Measurements from ENCODE around the gene VIPR1.

Gene VIPR1

DNA sequence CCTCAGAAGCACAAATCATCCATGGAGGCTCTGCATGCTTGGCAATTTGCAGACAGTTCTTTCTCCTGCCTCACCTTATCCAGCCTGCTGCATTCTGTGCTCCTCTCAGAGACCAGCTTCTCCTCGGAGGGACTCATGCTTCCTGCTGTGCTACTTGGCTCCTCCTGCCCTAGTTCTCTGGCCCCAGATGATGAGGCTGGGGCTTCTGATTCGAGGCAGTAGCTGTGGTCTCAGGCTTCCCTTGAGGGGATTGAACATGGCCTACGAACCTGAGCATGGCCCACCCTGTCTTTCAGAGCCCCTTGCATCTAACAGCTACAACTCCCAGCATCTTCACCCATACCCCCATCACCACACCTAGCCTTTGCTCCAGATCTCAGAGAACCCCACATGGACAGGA lies 6.7 kb downstream of the VIPR1 start:
- no peak for DNase-seq (ENCODE audit: low read depth in 2 of 3, low spot score in 1 of 3)

DNA sequence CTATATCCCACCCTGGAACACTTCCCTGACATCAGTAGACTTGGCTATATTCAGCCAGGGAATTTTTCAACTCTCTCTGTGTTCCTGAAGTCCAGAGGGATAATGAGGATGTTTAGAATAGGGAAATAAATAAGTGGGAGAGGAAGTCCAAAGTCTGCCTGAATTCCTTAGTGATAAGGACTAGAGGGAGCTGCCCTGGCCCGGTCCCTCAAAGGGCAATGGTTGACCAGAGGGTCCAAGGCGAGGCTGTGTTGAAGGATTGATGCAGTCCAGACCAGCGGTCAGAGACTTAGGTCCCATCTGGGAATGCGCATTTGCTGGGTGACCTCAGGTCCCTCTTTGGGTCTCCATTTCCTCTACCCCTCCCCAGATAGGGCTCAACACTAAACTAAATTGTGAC lies 7.9 kb downstream of the VIPR1 start:
- DNase-seq (ENCODE audit: low read depth in 2 of 3, low spot score in 1 of 3), result no peak

DNA sequence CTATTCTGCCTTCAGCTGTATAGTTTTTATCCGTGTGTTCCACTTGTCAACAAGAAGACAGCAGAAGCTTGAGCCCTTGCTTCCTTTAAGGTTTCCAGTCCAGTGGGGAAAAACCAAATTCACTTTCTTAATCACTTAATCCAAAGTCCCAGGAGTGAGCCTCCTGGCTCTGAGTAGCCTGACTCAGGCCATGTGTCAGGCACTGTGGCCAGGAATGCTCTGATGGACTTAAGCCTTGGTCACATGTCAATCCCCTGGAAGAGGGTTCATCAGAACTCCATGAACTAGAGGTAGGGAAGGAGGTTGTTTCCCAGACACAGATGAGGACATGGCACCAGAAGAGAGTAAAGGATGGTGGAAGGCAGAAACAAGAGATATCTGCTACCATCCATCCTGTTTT lies 8.8 kb downstream of the VIPR1 start:
- no peak for DNase-seq (ENCODE audit: low read depth in 2 of 3, low spot score in 1 of 3)

DNA sequence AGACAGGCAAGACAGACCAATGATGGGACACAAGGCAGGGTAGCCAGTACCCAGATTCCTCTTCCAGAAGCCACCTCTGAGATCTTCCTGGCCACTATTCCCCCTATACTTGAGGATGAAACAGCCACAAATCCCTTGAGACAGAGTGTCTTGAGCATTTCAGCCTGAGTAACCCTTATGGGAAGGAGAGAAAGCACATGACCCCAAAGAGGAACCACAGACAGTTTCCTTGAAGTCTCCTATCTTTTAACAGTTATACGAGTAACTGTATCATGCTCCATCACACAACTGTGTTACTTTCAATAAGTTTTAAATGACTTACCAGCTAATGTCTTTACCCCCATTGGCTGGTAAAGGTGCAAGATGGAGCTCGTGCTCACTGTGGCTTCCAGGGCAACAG lies 9.3 kb downstream of the VIPR1 start:
- no peak for DNase-seq (ENCODE audit: low read depth in 2 of 3, low spot score in 1 of 3)

DNA sequence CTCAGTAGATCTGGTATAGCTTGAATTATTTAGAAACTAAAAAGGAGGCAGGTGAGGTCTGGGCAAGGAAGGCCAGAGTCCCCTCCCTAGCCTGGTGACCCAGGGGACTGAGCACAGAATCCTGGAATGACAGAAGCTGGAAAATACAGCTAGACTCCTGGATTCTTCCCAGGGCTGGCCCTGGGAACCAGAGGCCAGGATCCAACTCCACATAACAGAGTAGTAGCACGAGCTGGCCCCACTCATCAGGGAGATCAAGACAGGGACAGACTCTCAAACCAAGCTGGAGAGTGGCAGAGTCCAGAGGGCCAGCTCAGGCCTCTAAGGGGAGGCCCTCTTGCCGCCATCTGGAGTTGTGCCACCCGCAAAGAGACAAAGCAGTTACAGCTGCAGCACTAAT lies 10.7 kb downstream of the VIPR1 start:
- DNase-seq (ENCODE audit: low read depth in 2 of 3, low spot score in 1 of 3), result no peak

- DNase-seq (ENCODE audit: low read depth in 2 of 3, low spot score in 1 of 3), result no peak
Measured at GRCh38 chr3:42513521-42513920, 11.1 kb downstream of the VIPR1 start.

- no peak for DNase-seq (ENCODE audit: low read depth in 2 of 3, low spot score in 1 of 3)
Measured at GRCh38 chr3:42514876-42515275, 12.4 kb downstream of the VIPR1 start.

DNA sequence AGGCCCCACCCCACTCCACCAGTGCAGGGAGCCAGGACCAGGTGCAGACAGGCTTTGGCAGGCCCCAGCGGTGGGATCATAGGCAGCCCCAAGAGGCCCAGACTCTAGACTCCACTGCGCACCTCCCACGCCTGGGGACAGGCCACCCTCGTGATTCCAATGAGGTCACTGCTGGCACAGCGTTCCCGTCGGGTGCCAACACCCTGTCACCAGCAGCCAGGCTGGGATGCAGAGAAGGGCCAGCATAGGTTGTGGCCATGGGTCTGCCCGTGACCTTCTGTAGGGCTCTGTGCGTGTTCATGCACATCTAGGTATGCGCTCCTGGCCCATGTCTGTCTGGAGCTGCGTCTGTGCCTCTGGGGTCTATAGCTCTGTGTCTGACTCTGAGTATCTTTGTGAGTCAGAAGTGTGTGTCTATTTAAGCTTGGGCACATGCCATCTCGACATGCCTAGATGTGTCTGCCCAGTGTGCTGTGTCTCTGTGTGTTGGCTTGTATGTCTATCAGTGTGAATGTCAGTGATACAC lies 13.0 kb downstream of the VIPR1 start:
- no peak for DNase-seq (ENCODE audit: low read depth in 2 of 3, low spot score in 1 of 3)

DNA sequence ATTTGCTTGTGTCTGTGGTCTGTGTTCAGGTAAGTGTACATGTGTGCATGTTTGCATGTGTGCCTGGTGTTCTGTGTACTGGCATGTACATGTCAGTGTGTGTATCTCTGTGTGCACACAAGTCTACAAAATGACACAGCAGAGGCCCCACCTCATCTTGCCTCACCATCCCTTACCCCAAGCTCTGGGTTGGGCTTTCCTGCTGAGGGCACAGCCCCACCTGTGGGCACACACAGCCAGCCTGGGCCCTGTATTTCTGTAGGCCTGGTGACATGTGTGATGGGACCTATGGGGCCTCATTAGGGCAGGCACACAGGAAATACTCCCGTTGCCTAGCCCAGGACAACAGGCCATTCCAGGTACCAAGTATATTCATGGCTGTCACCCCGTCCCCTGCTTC lies 13.5 kb downstream of the VIPR1 start:
- DNase-seq (ENCODE audit: low read depth in 2 of 3, low spot score in 1 of 3), result no peak

GRCh38 chr3:42516443-42516842 lies 14.0 kb downstream of the VIPR1 start:
- no peak for DNase-seq (ENCODE audit: low read depth in 2 of 3, low spot score in 1 of 3)

GRCh38 chr3:42517117-42517516 lies 14.7 kb downstream of the VIPR1 start:
- no peak for DNase-seq (ENCODE audit: low read depth in 2 of 3, low spot score in 1 of 3)

DNA sequence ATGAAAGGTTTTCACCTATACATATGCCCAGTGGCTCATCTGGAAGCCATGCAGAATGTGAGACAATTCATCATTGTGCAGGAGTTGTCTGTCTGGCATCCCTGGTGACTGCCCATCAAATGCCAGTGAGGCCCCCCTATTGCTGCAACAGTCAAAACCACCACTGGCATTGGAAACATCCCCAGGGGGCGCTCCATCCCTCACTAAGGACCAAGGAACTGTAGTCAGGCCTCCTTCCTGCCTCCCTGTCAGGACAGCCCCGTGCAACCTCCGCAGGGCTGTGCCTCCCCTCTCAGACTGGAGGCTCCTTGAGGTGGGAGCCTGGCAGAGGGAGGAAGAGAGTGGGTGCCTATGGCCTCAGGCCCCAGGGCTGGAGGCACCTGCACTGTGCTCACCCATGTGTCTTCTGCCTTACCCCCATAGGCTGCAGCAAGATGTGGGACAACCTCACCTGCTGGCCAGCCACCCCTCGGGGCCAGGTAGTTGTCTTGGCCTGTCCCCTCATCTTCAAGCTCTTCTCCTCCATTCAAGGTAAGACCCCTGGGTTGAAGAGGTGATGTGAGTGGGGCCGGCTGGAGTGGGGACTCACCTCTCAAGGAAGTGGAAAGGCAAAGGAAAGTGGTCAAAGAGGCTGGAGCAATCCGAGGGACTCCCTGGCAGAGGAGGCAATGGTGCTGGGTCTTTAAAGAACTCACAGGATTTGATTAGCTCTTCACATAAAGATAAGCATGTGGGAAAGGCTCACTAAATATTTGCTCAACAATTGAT lies 16.5 kb downstream of the VIPR1 start:
- no peak for DNase-seq (ENCODE audit: low read depth in 2 of 3, low spot score in 1 of 3)

GRCh38 chr3:42519568-42519962 lies 17.1 kb downstream of the VIPR1 start:
- no peak for DNase-seq (ENCODE audit: low read depth in 2 of 3, low spot score in 1 of 3)

GRCh38 chr3:42520336-42520735 lies 17.9 kb downstream of the VIPR1 start:
- DNase-seq (ENCODE audit: low read depth in 2 of 3, low spot score in 1 of 3), result no peak

DNA sequence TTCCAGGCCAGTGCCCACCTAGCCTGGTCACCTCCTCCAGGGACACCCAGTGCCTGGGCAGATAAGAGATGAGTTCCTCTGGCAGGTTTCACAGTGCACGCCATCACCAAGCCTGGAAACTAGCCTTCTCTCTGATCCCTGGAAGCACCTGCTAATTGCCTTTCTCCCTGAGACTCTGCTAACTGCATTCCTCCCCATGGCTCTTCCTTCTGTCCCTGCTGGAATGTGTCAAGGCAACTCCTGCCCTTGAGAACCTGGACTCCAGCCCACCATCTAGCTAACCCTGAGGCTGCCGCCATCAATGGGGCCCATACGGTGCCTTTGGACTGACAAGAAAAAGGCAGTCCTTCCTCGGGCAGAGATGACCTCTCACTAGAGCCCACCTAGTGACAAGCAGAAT lies 18.5 kb downstream of the VIPR1 start:
- DNase-seq (ENCODE audit: low read depth in 2 of 3, low spot score in 1 of 3), result no peak

DNA sequence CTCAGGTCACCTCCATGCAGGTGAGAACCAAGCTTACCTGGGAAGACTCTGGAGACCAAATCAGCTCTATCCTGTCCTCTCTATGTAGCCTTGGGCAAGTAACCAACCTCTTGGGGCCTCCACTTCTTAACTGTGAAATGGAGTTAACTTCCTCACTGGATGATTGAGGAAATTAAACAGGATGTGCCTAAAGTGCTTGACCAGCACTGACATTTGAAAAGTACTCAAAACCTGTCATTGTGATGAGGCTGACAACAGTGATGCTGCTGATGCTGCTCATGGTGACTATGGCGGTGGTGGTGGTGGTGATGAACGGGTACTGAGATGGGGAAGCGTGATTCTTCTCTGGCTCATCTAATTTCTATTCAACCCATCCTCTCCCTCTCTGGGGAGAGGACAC lies 22.3 kb downstream of the VIPR1 start:
- no peak for DNase-seq (ENCODE audit: low read depth in 2 of 3, low spot score in 1 of 3)

DNA sequence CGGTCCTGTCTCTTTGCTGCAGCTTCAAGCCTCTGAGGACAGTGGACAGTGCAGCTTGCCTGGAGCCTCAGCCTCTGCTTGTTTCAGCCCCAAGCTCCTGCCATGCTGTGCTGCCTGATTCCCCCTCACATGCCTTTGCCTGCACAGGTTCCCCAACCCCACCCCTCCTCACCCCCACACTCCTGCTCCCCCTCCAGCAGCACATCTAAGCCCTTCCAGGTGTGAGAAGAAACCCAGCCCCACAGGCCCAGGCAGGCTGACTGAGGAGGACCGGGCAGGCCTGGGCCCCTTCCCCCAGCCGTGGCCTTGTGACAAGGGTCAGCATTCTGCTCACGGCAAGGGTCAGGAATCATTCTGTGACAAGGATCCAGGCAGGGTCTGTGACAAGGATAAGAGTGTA lies 22.8 kb downstream of the VIPR1 start:
- DNase-seq (ENCODE audit: low read depth in 2 of 3, low spot score in 1 of 3), result no peak

GRCh38 chr3:42525736-42526345 lies 23.4 kb downstream of the VIPR1 start:
- no peak for DNase-seq (ENCODE audit: low read depth in 2 of 3, low spot score in 1 of 3)

DNA sequence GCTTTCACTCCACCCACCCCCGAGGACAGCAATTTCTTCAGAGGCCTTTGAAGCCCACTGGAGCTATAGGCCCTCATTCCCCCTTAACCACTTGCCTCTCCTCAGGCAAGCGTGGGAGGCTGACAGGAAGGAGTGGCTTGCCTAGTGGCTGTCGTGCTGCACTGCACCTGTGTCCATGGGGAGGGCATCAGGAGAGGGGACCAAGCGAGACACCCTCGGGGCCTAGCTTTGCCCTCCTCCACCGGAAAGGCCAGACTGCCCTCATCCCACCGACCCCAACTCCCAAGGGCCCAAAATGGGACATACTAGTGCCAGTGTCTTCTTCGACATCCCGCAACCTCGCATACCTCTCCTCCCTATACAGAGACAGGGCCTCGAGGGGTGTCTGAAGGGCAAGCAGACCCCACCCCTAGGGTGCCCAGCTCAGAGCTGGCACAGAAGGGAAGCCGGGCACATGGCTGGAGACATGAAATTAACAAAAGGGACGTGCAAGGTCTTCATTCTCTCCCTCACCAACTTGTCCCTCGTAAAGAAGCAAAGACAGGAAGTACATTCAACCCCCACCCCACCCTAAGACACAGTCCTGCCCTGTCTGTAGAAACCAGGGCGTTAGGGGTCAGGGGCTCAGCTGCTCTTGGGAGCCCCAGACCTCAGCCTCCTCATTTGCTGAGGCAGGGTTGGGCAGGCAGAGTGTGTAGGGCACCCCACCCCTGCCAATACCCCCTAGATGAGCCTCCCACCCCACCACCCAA lies 24.3 kb downstream of the VIPR1 start:
- peak; percentile 28 to 44 (median 41) for DNase-seq (ENCODE audit: low read depth in 2 of 3, low spot score in 1 of 3)

DNA sequence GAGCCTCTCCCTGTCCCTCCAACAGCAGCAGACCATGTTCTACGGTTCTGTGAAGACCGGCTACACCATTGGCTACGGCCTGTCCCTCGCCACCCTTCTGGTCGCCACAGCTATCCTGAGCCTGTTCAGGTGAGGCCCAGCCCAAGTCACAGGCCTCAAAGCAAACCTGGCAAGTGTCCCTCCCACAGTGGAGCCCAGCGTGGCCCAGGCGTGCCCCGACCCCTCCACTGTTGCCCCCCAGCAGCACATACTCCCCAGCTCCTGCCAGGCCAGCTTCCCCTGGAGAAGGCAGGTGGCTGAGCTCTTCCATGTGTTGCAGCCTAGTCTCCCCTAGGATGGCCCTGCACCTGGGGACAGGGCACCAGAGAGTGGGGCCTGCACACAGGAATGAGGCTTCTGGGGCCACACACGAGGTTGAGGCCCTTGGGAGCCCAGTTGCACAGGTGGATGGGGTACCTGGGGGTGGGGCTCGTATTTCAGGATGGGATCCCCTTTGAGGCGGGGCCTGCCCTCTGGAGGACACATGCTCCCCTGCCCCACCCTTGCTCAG lies 25.0 kb downstream of the VIPR1 start:
- no peak for DNase-seq (ENCODE audit: low read depth in 2 of 3, low spot score in 1 of 3)

DNA sequence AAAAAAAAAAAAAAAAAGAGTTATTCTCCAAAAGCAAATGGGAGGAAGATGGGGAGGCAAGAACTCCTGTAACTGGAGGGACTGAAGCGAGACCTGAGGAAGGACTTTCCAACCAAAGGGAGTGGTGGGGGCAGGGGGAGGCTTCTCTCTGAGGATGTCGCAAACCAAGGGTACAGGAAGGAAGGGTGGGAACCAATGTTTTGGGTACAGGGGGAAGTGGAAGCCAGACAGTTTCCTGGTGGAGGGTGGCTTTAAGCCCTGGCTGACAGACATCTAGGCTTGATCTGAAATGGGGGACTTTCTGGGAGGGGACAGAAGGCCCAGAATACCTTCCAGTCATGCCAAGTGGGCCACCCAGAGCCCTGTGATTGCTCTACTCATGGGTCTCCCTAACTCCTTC lies 27.0 kb downstream of the VIPR1 start:
- DNase-seq (ENCODE audit: low read depth in 2 of 3, low spot score in 1 of 3), result no peak

- DNase-seq (ENCODE audit: low read depth in 2 of 3, low spot score in 1 of 3), result no peak
Measured at GRCh38 chr3:42530073-42530472, 27.6 kb downstream of the VIPR1 start.
